Activated CD8-positive, alpha-beta memory T cell treated with anti-CD3 and anti-CD28 coated beads, Interleukin-2, amount 50 U/mL, for 1 hour (primary cell): ENCODE measurements around the gene GGPS1.
A peak's percentile ranks its signal among the peaks of the same experiment; 100 is the strongest.
"Not testable (repeated sequence)": the region's sequence is repeated elsewhere in the genome, so short reads cannot be mapped to it uniquely, and the experiment has no call there.

Experiments used
- DNase-seq: peaks from one replicate; pipeline ENCODE4 v3.0.0-alpha.2; 2020; ENCODE audit errors: extremely low read depth

GGPS1 gene

DNA sequence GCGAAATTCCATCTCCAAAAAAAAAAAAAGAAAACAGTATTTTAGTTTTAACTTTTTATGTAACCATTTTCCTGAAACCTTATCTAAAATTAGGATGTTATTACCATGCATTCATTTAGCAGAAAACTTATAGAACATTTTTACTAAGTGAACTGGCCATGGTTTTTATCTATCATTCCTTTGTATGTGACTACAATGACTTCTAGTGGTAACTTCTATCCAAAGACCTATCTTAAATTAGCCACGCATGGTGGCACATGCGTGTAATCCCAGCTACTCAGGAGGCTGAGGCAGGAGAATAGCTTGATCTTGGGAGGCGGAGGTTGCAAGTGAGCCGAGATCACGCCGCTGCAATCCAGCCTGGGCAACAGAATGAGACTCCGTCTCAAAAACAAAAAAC is 11.4 kb downstream of the GGPS1 start:
- no peak for DNase-seq

- no peak for DNase-seq
Observed at GRCh38 chr1:235341334-235341733, 13.0 kb downstream of the GGPS1 start.

GRCh38 chr1:235342039-235342438 is 13.7 kb downstream of the GGPS1 start:
- no peak for DNase-seq

GRCh38 chr1:235342471-235342870 is 14.1 kb downstream of the GGPS1 start:
- DNase-seq = no peak

DNA sequence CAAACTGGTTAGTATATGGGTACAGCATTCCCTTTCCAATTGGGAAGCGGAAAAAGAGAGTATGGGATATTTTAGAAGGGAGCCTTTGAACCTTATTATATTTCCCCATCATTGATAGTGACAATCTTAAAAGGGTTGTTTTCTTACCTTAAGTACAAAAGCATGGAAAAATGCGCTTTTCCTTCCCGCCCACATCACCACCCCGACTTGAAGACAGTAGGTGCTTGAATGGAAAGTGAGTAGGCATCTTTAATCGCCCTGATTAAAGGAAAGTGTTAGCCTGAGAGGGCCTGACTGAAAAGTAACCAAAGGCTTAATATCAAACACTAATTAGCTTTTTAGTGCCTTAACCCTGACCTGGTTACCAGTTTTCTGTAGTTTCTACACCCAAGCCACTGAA is 15.4 kb downstream of the GGPS1 start:
- DNase-seq = no peak

DNA sequence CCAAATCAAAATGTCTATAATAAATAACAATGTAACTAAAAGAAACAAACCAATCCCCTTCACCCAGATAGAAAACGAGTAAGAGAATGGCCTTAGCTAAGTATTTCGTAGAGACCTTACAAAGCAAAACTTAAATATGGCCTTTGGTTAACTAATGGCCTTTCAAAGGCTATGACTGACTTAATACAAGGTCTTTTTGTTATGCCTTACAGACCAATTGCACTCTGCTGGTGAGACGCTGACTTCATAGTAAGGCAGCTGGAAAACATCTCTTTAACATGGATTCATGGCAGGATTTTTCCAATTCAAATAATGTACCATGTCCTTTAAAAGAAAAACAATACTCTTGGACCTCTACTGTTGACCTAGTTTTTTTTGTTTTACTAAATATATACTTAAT is 23.1 kb downstream of the GGPS1 start:
- DNase-seq = no peak

GRCh38 chr1:235351898-235352297 is 23.5 kb downstream of the GGPS1 start:
- DNase-seq = no peak

- no peak for DNase-seq
Observed at GRCh38 chr1:235357485-235358373, 29.4 kb downstream of the GGPS1 start.

DNA sequence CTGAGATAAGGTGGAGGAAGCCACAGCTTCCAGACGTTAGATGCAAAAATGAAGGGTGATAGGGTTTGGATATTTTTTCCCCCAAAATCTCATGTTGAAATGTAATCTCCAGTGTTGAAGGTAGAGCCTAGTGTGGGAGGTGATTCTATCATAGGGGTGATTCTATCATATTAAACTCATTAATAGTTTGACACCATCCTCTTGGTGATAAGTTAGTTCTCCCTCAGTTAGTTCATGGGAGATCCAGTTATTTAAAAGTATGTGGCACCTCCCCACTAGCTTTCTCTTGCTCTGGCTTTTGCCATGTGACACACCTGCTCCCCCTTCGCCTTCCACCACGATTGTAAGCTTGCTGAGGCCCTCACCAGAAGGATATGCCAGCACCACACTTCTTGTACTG is 30.5 kb downstream of the GGPS1 start:
- no peak for DNase-seq

- DNase-seq = not testable (repeated sequence)
Observed at GRCh38 chr1:235364189-235364588, 35.8 kb downstream of the GGPS1 start.

GRCh38 chr1:235366286-235366685 is 37.9 kb downstream of the GGPS1 start:
- DNase-seq = no peak

DNA sequence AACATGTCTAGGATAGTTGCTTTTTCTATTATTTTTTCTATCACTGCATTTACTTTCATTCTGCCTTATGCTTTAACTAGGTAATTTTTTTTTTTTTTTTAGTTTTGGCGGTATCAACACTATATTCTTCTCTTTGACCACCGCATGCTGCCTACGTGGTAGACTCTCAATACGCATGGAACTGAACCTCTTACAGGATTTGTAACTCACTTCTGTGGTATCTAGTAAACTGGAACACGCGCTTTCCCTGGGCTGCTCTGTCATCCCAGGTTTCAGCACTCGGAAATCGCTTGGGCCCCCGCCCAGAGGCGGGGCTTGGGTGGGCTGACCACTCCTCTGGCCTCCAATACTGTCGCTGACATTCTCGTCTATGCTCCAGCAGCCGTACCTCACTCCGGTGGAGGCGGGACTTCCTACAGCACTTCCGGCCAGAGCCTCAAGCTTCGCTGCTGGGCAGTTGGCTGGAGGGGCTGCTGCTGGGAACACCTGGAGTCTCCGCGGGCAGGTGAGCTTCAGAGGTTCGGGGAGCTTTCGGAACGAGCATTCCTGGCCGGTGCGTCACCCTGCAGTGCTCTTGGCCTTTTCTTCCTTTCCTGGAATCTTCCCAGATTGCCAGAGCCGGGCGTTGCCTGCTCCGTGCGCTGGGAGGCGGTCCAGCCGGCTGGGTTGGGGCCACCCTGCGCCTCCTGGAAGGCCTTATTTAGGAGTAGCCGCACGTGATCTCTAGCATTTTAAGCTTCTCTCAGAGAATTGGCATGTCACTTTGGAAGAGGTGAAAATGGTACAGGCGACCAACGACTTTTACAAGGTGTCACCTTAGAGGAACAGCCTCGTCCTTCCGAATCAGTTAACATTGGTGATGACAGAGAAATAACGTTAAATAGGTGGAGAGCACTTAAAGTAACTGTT is 38.9 kb downstream of the GGPS1 start, which contains the start of gene TBCE:
Gene TBCE, plus strand, starts transcription at position 428 of the 909 bp plus-strand sequence. CDS start 12,623 bp downstream, outside the sequence.
- peak; percentile 23 for DNase-seq

GRCh38 chr1:235368428-235368827 is 40.1 kb downstream of the GGPS1 start:
- no peak for DNase-seq

DNA sequence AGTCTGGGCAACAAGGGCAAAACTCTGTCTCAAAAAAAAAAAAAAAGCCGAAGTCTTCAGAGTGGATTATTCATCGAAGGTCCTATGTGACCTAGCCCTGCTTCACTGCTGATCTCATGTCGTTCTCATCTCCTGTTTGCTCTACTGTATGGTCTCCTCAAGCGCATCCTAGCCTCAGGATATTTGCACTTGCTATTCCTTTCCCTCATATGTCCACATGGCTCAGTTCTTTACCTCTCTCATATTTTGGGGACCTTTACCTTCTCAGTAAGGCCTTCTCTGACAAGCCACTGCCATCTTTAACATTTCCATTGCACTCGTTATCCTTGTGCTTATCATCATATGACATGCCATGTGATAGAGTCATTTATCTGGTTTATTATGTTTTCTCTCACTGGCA is 41.4 kb downstream of the GGPS1 start:
- no peak for DNase-seq

DNA sequence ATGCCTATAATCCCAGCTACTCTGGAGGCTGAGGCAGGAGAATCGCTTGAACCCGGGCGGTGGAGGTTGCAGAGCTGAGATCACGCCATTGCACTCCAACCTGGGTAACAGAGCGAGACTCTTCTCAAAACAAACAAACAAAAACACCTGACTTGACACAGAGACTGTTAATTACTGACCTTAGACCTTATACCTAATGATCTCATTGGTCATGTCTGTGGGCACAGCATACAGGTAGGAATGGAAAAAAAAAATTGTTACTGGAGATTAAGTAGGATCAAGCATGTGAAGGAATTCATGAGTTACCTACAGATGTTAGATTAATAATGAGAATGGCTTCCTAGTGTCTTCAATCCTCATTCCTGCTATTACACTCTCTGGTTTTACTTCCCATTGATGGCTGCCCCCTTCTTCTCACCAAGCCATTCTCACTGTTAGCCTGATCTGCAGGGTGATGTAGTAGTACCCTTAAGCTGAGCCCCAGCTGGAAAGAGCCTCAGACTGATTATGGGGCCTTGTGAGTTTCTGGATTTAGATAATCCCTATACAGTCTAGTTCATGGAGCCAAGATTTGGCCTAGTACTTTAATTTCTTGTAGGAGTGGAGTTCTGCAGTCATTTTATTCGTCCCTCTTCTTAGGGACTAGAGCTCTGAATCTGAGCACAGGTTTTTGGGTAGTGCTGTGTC is 47.7 kb downstream of the GGPS1 start:
- DNase-seq = no peak

GRCh38 chr1:235378134-235378735 is 49.9 kb downstream of the GGPS1 start:
- DNase-seq = not testable (repeated sequence)

DNA sequence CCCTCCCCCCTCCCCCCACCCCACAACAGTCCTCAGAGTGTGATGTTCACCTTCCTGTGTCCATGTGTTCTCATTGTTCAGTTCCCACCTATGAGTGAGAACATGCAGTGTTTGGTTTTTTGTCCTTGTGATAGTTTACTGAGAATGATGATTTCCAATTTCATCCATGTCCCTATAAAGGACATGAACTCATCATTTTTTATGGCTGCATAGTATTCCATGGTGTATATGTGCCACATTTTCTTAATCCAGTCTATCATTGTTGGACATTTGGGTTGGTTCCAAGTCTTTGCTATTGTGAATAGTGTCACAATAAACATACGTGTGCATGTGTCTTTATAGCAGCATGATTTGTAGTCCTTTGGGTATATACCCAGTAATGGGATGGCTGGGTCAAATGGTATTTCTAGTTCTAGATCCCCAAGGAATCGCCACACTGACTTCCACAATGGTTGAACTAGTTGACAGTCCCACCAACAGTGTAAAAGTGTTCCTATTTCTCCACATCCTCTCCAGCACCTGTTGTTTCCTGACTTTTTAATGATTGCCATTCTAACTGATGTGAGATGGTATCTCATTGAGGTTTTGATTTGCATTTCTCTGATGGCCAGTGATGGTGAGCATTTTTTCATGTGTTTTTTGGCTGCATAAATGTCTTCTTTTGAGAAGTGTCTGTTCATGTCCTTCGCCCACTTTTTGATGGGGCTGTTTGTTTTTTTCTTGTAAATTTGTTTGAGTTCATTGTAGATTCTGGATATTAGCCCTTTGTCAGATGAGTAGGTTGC is 53.8 kb downstream of the GGPS1 start:
- not testable (repeated sequence) for DNase-seq

- not testable (repeated sequence) for DNase-seq
Observed at GRCh38 chr1:235385633-235386032, 57.3 kb downstream of the GGPS1 start.

DNA sequence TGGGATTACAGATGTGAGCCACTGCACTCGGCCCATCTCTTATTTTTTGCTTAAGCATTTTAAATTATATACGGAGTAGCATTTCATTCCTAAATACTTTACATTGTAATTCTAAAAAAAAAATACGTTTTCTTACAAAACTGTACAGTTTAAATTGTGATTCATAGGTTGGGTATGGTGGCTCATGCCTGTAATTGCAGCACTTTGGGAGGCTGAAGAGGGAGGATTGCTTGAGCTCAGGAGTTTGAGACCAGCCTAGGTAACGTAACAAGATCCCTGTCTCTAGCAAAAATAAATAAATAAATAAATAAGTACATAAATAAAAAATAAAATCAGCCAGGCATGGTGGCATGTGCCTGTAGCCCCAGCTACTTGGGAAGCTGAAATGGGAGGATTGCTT is 63.5 kb downstream of the GGPS1 start:
- DNase-seq = no peak
